VCaP (cell line): Measurements from ENCODE around the gene CPNE4.

ENCODE experiments used
- H3K27ac ChIP-seq: fragments of 450-650 bp; 2 replicates; pipeline ENCODE4 v1.5.1; 2017
- CTCF ChIP-seq: fragments of 450-650 bp; conservative IDR thresholded peaks from 2 replicates; pipeline ENCODE4 v1.5.1; 2017; ENCODE audit warnings: mild to moderate bottlenecking, moderate library complexity

CPNE4 gene

DNA sequence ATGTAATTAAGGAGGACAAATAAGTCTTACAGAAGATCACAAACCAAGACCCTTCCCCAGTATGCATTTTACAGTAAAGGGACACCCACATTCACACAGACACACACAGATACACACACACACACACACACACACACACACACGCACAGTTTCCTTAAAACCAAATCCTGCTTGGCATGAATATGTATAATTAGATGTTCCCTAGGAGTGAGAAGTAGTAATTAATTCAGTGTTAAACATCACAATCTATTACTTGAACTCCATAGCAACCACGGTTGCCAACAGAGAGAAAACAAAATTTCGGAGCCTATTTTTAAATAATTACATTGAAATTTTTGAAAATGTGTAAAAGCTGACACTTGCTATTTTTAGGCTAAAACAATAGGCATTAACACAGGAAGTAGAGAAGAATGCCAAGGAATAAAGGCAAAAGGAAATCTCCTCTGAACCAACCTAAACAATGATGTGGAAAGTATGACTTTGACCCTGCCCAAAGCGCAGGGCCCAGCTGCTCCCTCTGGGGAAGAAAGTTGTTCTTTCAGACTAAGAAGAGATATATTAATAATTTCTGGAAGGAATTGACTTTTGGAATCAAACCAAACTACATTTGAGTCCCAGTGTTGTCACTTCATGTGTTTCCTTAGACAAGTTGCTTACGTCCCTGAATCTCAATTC, 215.3 kb downstream of the CPNE4 start:
- no peak overlapping the region for H3K27ac ChIP-seq
- no peak for TF ChIP-seq CTCF

GRCh38 chr3:131812433-131812832, 222.4 kb downstream of the CPNE4 start:
- no peak overlapping the region for H3K27ac ChIP-seq
- no peak for TF ChIP-seq CTCF

- TF ChIP-seq CTCF, result no peak
These were observed 223.3 kb downstream of the CPNE4 start for GRCh38 chr3:131811481-131811880.

GRCh38 chr3:131807822-131808221, 227.0 kb downstream of the CPNE4 start:
- no peak overlapping the region for H3K27ac ChIP-seq
- TF ChIP-seq CTCF, result no peak

More at GRCh38 chr3:131811481-131811880, 223.3 kb downstream of the CPNE4 start:
- H3K27ac ChIP-seq, result no peak overlapping the region

DNA sequence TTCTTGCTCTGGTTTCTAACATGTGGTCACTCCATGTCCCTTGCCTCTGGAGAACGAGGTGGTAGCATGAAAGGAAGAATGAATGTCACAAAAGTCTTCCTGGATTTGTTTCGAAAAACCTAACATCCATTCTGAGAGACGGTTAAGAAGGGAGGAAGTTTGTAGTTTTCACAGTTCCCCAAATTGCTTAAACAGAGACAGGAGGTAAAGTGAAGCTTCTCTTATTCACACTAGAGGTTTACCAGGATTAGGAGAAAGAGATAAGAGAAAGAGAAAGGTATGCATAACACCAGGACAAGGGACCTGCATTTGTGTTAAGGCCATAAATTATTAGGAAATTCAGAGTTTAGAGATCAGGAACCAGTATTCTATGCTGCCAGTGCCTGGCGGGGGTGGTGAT, 228.1 kb downstream of the CPNE4 start:
- no peak overlapping the region for H3K27ac ChIP-seq
- no peak for TF ChIP-seq CTCF

DNA sequence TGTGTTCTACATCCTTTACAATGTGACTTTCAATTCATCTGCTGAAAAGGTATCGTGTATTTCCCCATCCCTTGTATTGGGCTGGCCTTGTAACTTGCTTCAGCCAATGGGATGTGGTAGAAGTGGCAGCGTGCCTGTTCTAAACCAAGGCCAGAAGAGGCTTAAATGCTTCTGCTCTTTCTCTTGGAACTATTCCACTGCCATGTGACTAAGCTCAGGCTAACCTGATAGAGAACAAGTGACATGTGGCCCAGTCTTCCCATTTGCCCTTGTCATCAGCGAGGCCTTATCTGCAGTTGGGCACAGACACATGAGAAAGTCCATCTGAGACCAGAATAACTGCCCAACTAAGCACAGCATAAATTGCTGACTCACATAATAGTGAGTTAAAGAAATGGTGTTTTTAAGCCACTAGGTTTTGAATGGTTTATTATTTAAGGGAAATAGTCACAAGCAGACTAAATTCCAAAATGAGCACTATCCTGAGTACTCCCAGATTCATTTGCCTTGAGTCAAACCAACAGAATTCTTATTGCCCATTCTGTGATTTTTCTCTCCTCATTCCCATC, 230.2 kb downstream of the CPNE4 start:
- TF ChIP-seq CTCF, result no peak
- no peak overlapping the region for H3K27ac ChIP-seq

GRCh38 chr3:131803113-131803512, 231.7 kb downstream of the CPNE4 start:
- no peak overlapping the region for H3K27ac ChIP-seq
- TF ChIP-seq CTCF, result no peak
